Stimulated activated CD4-positive, alpha-beta T cell treated with anti-CD3 and anti-CD28 coated beads, Interleukin-12 subunit alpha, Interleukin-12 subunit beta, amount 100 ng/mL, for 4 hours (primary cell): Measurements from ENCODE around the gene RNF220.

ENCODE experiments used
- DNase-seq: peaks from one replicate; pipeline ENCODE4 v3.0.0-alpha.2; 2020

The RNF220 gene

DNA sequence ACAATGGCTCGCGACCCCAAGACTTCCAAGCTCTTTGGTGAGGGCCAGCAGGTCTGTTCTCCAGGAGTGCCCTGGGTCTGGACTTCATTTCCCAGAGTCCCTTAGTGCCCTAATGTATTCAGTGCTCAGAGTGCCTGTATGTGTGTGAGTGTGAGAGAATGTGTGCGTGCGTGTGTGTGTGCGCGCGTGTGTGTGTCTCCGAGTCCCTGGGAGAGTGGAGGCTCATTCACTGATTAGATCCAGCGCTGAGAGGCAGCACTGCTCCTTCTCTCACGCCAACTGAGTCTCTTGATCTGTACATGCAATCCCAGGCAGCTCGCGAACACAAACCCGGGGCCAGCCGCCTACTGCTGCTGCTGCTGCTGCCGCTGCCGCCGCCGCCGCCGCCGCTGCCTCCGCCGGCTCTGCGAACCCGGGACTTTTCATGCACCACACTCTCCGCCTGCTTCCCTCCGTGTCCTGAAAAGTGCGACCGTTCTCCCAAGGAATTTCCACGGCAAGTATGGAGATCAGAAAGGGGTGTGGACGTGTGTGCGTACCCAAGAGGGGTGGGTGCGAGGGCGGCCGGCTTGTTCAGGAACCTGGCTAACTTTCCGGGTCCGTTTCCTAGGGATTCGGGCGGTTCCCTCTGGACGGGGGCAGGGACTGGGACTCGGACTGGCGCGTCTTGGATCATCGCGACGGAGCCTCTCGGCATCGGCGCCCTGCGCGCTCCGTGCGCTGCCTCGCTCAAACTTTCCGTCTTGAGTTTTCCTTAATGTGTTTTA is at the start of gene RNF220:
Gene RNF220, plus strand, starts transcription at position 225 of the 767 bp plus-strand sequence.
- DNase-seq, result peak; percentile 47

- no peak for DNase-seq
These were observed 49.3 kb upstream of the RNF220 start for GRCh38 chr1:44355582-44356305.

GRCh38 chr1:44357710-44358109 is 47.3 kb upstream of the RNF220 start:
- no peak for DNase-seq

- DNase-seq, result no peak
These were observed 45.7 kb upstream of the RNF220 start for GRCh38 chr1:44359234-44359935.

DNA sequence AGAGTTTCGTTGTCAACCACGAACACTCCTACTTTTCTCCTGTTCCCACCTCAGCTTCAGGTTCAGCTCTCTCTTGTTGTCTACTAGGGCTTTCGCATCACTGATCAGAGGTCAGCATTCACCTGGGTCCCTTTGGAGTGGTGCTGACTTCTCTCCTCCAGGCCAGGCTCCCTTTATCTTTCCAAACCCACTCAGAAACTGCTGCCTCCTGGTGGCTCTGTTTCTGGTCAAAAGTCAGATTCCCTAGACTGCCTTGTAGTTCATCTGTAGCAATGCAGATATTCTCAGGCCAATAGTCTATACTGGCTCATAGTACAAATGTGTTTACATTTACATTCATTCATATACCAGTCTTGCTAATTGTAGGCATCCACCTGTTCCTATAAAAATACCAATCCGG is 43.6 kb upstream of the RNF220 start:
- no peak for DNase-seq

DNA sequence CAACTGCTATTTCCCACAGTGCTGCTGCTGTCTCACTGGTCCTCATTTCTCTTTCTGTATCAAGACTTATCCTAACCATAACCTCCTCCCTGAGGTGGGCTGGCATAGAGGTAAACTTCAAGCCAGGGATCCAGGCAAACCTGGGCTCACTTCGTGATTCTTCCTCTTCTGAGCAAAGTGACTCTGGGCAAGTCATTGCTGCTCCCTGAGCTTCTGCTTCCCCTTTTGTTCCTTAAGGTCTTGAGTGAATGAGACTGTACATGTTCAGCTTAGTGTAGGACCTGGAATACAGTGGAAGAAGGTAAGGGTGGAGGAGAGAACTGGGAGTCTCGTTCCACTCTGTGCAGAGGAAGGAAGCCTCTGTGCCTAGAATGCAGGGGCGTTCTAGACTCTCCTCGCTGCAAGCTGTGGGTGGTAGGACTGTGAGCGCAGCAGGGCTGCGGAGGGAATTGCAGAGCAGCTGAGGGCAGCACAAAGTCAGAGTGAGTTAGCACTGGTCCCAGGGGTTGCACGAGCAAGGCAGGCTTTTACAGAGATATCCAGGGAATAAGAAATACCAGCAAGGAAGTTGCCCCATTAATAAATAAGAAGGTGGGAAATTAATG is 38.6 kb upstream of the RNF220 start:
- DNase-seq, result no peak

GRCh38 chr1:44367944-44368343 is 37.1 kb upstream of the RNF220 start:
- no peak for DNase-seq

DNA sequence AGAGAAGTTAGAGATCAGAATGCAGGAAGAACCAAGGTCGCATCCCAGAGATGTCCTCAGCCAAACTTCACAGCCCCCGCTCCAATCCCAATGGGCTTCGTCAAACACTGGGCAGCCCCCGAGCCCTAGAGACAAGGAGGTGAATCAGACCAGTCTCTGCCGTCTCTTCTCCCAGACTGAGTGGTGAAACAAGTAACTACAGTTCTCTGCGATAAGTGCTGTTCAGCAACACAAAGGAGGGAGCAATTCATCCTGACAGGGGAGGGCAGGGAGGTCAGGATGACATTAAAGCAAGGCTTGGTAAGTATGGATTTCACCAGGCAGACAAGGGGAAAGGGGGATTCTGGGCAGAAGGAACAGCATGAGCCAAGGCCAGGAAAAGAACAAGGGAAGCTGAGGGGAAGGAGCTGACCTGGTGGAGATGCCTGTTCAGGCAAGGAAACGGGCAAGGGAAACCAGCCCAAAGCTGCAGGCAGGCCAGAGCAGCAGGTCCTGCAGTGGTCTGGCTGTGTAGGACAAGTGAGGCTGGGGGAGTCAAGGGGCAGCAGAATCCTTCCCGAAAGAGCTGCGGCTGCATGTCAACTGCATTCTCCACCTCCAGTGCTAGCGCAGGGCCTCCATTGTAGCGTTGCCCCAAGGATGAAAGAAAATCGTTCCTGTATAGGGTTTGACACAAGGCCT is 36.4 kb upstream of the RNF220 start:
- DNase-seq, result no peak

DNA sequence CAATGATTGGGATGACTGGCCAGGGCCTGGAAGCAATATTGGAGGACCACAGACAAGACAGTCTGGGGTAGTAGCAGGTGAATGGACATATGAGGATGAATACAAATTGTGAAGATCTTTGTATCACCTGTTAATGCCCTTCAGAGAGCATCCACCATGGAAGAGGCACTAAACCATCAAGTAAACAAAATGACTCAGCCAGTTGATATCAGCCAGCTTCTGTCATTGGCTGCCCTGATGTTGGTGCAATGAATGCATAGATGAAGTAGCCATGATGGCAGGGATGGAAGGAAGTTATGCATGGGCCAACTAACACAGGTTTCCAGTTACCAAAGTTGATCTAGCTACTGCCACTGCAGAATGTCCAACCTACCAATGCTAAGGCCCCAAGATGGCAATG is 33.8 kb upstream of the RNF220 start:
- no peak for DNase-seq

- DNase-seq, result no peak
These were observed 29.5 kb upstream of the RNF220 start for GRCh38 chr1:44375547-44375946.

DNA sequence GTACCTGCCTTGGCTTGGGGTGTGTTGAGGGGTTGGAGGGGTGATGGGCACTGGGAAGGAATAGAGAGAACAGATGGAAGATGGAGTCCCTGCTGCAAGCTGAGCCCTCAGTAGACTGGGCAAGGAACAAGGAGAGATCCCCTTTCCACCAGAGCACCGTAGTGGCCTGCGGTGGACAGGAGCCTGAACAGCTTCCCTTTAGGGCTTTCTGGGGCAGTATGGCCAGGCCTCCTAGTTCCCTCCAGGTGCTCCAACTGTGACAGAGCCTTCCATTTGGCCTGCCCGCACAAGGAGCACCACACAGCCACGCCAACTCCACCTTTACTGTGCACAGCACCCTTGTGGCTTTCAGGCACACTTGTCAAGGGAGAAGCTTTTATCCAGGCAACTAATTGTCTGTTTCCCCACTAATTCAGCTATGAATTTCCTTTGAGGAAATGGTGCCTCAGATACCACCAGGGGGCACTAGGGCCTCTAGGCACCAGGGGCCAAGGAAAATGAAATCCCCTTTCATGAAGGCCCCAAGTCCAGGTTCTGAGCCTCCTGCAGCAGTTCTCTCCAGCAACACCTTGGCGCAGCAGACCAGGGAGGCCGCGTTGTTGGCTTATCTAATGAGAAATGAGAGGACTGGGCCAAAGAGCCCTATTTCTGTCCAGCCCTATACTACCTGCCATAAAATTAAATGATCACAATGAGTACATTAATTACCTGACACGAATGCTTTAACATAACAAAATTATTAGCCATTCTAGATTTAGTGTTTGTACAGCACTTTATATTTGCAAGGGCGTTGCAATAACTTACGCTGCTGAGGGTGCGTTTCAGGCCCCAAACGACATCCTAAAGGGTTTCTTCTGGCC is 26.9 kb upstream of the RNF220 start:
- DNase-seq, result peak; percentile 21

DNA sequence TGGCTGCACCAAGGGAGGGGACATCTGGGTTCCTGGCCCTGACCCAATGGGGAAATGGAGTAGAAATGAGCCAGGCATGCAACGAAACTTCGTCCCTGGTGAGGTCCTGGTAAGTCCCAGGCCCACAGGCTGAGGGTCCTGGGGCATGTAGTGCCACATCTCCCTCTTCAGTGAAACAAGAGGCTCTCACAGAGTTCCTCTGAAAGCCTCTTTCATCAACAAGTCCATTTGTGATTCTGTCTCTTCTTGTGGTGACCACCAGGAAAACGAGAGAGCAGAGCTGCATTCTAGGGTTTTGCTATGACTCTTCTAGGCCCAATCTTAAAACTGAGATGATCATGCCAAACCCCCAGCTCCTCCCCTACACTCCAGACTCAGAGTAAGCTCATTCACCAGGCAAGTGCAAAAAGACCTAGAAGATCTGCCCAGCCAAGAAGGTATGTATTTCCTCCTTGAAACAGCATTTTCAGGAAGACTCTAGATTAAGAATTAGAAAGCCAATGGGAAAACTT is 24.3 kb upstream of the RNF220 start:
- no peak for DNase-seq

DNA sequence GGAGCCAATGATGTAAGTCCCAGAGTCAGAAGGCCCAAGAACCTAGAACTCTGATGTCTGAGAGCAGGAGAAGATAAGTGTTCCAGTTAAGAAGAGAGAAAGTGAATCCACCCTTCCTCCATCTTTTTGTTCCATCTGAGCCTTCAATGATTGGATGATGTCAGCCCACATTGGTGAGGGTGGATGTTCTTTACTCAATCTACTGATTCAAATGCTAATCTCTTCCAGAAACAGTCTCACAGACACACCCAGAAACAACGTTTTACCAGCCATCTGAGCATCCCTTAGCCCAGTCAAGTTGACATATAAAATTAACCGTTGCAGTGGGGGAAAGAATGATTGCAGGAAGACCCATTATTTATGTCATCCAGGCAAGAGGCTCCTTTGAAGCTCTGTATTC is 16.5 kb upstream of the RNF220 start:
- no peak for DNase-seq

DNA sequence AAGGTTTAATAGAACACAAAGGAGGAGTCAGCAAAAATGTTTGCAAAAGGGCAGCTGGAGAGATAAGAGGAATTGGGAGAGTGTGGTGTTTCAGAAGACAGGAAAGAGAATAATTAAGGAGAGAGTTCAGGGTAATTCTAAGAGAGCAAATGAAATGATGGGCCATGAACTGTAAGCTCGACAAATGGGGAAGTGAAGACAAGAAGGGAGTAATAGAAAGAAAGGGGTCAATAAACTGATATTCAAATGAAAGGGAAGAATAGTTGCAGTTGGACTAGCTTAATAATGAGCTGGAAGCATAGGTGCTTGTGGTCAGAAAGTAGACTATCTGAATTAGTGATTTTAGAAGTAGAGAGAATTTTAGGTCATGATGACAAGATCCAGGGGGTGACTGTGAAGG is 15.6 kb upstream of the RNF220 start:
- no peak for DNase-seq

- no peak for DNase-seq
These were observed 14.8 kb upstream of the RNF220 start for GRCh38 chr1:44390277-44390676.

DNA sequence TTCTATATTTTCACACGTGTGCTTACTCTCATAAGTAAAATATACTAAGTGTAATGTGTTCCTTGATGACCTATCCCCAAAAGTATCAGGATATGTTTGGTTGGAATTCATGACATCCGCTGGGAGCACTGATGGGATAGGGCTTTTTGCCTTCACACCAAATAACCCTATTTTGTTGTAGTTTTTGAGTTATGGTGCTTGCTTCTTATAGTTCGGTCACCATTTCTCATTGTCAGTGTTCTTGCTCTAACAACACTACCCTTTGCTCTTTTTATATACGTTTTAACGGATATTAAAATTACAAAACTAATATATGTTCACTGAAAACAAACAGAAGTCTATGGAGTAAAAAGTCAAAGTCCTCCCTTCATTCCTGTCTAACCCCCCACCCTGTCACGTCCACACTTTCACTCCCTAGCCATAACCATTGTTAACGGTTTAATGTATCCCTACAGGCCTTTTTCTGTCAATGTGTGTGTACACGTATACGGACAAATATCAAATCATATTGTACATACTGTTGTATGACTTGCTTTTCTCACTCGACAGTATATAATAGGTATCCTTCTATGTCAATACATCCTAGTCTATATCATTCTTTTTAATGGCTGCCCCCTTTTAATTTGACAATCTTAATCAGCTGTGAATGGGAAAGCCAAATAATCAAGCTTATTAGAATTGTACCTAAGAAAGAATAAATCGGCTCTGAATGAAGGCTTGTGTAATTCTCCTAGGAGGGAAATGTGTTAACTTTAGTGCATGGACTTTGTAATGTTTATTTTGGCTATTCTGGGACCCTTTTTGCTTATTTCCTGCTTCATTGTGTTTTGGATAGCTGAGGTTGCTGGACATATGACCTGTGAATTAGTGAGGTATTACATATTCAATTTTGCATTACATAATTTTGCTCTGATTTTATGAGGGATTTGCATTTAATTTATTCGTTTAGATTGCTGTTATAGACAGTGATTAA is 3.5 kb upstream of the RNF220 start:
- DNase-seq, result no peak

GRCh38 chr1:44405798-44406736 is 1.0 kb downstream of the RNF220 start:
- DNase-seq, result peak; percentile 17

GRCh38 chr1:44406737-44407429 is 1.8 kb downstream of the RNF220 start:
- peak; percentile 2 for DNase-seq
